ENCODE measurements around the gene CHIC1. TPM values are rescaled to one million over a fixed set of nuclear protein-coding genes. Genes with fewer than 3 reads are reported as not detected.
"Not testable (repeated sequence)": the region's sequence is repeated elsewhere in the genome, so short reads cannot be mapped to it uniquely, and the experiment has no call there.

Gene CHIC1
- total RNA-seq: 7.3 to 9.4 TPM (median 7.4 TPM) in 3 replicates
- long read RNA-seq, full-length matches to known transcripts: 3 of 3 reads
- long read RNA-seq, partial matches to known transcripts: 0 of 3 reads
- long read RNA-seq, other reads (novel, unspliced or antisense): 0 of 3 reads

GRCh38 chrX:73562984-73563737 lies at the start of gene CHIC1:
TSS of gene CHIC1 (plus strand) at chrX:73563197. CDS start at chrX:73563285, 88 bp downstream.
- H3K27me3 Mint-ChIP-seq (ENCODE audit: low read depth): no peaks in the 10 kb centered on the region

GRCh38 chrX:73522823-73523222 lies 40.2 kb upstream of the CHIC1 start:
- not testable (repeated sequence) for H3K4me1 Mint-ChIP-seq (ENCODE audit: low read depth); DNase-seq (ENCODE audit: low spot score); H3K27me3 Mint-ChIP-seq (ENCODE audit: low read depth); H3K27ac Mint-ChIP-seq (ENCODE audit: unreplicated experiment); H3K36me3 Mint-ChIP-seq (ENCODE audit: low read depth); H3K4me3 Mint-ChIP-seq (ENCODE audit: unreplicated experiment)
- H3K9me3 Mint-ChIP-seq (ENCODE audit: low read depth): peaks cover 22% of the 10 kb centered on the region

More at GRCh38 chrX:73562984-73563737, at the start of gene CHIC1:
- H3K9me3 Mint-ChIP-seq (ENCODE audit: low read depth): peaks cover 5% of the 10 kb centered on the region
- DNase-seq (ENCODE audit: low spot score): peak; percentile 93
- no peaks in the 10 kb centered on the region for H3K36me3 Mint-ChIP-seq (ENCODE audit: low read depth)
- no peak for TF ChIP-seq CTCF (IDR thresholded peaks at IDR 0.05)
- H3K27ac Mint-ChIP-seq (ENCODE audit: unreplicated experiment): peak within 1 kb of the TSS; percentile 99
- H3K4me1 Mint-ChIP-seq (ENCODE audit: low read depth): peaks cover 16% of the 10 kb centered on the region
- H3K4me3 Mint-ChIP-seq (ENCODE audit: unreplicated experiment): peak within 1 kb of the TSS; percentile 98

GRCh38 chrX:73524906-73525305 lies 38.1 kb upstream of the CHIC1 start:
- Mint-ChIP-seq H3K36me3 (ENCODE audit: low read depth) (no peaks in the 10 kb centered on the region), H3K27ac (ENCODE audit: unreplicated experiment) (no peak overlapping the region), H3K27me3 (ENCODE audit: low read depth) (no peaks in the 10 kb centered on the region), H3K4me1 (ENCODE audit: low read depth) (no peaks in the 10 kb centered on the region), H3K9me3 (ENCODE audit: low read depth) (peaks cover 35% of the 10 kb centered on the region), H3K4me3 (ENCODE audit: unreplicated experiment) (no peak overlapping the region)
- TF ChIP-seq CTCF (IDR thresholded peaks at IDR 0.05): no peak
- DNase-seq (ENCODE audit: low spot score): no peak

GRCh38 chrX:73525928-73526690 lies 36.9 kb upstream of the CHIC1 start:
- Mint-ChIP-seq H3K4me1 (ENCODE audit: low read depth) (no peaks in the 10 kb centered on the region), H3K4me3 (ENCODE audit: unreplicated experiment) (no peak overlapping the region), H3K9me3 (ENCODE audit: low read depth) (peaks cover 40% of the 10 kb centered on the region), H3K27ac (ENCODE audit: unreplicated experiment) (no peak overlapping the region), H3K36me3 (ENCODE audit: low read depth) (peaks cover 3% of the 10 kb centered on the region), H3K27me3 (ENCODE audit: low read depth) (no peaks in the 10 kb centered on the region)
- DNase-seq (ENCODE audit: low spot score): no peak
- no peak for TF ChIP-seq CTCF (IDR thresholded peaks at IDR 0.05)

GRCh38 chrX:73531655-73532054 lies 31.3 kb upstream of the CHIC1 start:
- H3K9me3 Mint-ChIP-seq (ENCODE audit: low read depth): peaks cover 59% of the 10 kb centered on the region
- not testable (repeated sequence) for H3K36me3 Mint-ChIP-seq (ENCODE audit: low read depth); H3K27me3 Mint-ChIP-seq (ENCODE audit: low read depth); H3K4me1 Mint-ChIP-seq (ENCODE audit: low read depth); H3K27ac Mint-ChIP-seq (ENCODE audit: unreplicated experiment); H3K4me3 Mint-ChIP-seq (ENCODE audit: unreplicated experiment); DNase-seq (ENCODE audit: low spot score)

- H3K36me3 Mint-ChIP-seq (ENCODE audit: low read depth): no peaks in the 10 kb centered on the region
- H3K4me1 Mint-ChIP-seq (ENCODE audit: low read depth): no peaks in the 10 kb centered on the region
- H3K4me3 Mint-ChIP-seq (ENCODE audit: unreplicated experiment): no peak overlapping the region
- DNase-seq (ENCODE audit: low spot score): no peak
- H3K27me3 Mint-ChIP-seq (ENCODE audit: low read depth): no peaks in the 10 kb centered on the region
- peaks cover 13% of the 10 kb centered on the region for H3K9me3 Mint-ChIP-seq (ENCODE audit: low read depth)
- TF ChIP-seq CTCF (IDR thresholded peaks at IDR 0.05): no peak
- H3K27ac Mint-ChIP-seq (ENCODE audit: unreplicated experiment): no peak overlapping the region
Measured at GRCh38 chrX:73556159-73556558, 6.8 kb upstream of the CHIC1 start.
